ENCODE measurements around the gene TNS4. TPM values are rescaled to one million over a fixed set of nuclear protein-coding genes. Genes with fewer than 3 reads are reported as not detected.

TNS4 gene
- polyA plus RNA-seq, 2 of the 4 experiments (the other 2 are of a cell fraction): 24.2 to 73.5 TPM

GRCh38 chr17:40522250-40522960 is 21.0 kb upstream of the TNS4 start (continued):
- TF ChIP-seq RFX5 (IDR thresholded peaks at IDR 0.05): no peak
- peak; percentile 94 for TF ChIP-seq HOXA7 (CRISPR knock-in tag; IDR thresholded peaks at IDR 0.05)
- peak; percentile 65; the same call in 1 of the 2 replicates for TF ChIP-seq RARB (CRISPR knock-in tag; IDR thresholded peaks at IDR 0.05)
- no peak for TF ChIP-seq BCL3 (IDR thresholded peaks at IDR 0.05)
- TF ChIP-seq, protein P1, sequence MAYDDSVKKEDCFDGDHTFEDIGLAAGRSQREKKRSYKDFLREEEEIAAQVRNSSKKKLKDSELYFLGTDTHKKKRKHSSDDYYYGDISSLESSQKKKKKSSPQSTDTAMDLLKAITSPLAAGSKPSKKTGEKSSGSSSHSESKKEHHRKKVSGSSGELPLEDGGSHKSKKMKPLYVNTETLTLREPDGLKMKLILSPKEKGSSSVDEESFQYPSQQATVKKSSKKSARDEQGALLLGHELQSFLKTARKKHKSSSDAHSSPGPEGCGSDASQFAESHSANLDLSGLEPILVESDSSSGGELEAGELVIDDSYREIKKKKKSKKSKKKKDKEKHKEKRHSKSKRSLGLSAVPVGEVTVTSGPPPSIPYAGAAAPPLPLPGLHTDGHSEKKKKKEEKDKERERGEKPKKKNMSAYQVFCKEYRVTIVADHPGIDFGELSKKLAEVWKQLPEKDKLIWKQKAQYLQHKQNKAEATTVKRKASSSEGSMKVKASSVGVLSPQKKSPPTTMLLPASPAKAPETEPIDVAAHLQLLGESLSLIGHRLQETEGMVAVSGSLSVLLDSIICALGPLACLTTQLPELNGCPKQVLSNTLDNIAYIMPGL (CRISPR knock-in tag; IDR thresholded peaks at IDR 0.05; ENCODE audit: borderline replicate concordance): no peak
- TF ChIP-seq ZSCAN20 (CRISPR knock-in tag; IDR thresholded peaks at IDR 0.05): 0 out of 2 replicates have a peak, but pooled peaks have one; percentile 46
- TF ChIP-seq, protein P2, sequence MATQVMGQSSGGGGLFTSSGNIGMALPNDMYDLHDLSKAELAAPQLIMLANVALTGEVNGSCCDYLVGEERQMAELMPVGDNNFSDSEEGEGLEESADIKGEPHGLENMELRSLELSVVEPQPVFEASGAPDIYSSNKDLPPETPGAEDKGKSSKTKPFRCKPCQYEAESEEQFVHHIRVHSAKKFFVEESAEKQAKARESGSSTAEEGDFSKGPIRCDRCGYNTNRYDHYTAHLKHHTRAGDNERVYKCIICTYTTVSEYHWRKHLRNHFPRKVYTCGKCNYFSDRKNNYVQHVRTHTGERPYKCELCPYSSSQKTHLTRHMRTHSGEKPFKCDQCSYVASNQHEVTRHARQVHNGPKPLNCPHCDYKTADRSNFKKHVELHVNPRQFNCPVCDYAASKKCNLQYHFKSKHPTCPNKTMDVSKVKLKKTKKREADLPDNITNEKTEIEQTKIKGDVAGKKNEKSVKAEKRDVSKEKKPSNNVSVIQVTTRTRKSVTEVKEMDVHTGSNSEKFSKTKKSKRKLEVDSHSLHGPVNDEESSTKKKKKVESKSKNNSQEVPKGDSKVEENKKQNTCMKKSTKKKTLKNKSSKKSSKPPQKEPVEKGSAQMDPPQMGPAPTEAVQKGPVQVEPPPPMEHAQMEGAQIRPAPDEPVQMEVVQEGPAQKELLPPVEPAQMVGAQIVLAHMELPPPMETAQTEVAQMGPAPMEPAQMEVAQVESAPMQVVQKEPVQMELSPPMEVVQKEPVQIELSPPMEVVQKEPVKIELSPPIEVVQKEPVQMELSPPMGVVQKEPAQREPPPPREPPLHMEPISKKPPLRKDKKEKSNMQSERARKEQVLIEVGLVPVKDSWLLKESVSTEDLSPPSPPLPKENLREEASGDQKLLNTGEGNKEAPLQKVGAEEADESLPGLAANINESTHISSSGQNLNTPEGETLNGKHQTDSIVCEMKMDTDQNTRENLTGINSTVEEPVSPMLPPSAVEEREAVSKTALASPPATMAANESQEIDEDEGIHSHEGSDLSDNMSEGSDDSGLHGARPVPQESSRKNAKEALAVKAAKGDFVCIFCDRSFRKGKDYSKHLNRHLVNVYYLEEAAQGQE (IDR thresholded peaks at IDR 0.05): no peak
- TF ChIP-seq JUNB (IDR thresholded peaks at IDR 0.05): no peak
- no peak for TF ChIP-seq CHD4 (IDR thresholded peaks at IDR 0.05; ENCODE audit: borderline replicate concordance)
- TF ChIP-seq CBX8 (IDR thresholded peaks at IDR 0.05): no peak
- TF ChIP-seq NFE2L2 (conservative IDR thresholded peaks at IDR 0.05; ENCODE audit: low read length): no peak
- 0 out of 2 replicates have a peak, but pooled peaks have one; percentile 39 for TF ChIP-seq HEYL (CRISPR knock-in tag; IDR thresholded peaks at IDR 0.05)
- peak; percentile 85 for TF ChIP-seq FOSB (CRISPR knock-in tag; IDR thresholded peaks at IDR 0.05)
- no peak for TF ChIP-seq FOSL2 (IDR thresholded peaks at IDR 0.05)
- peak; percentile 10 for TF ChIP-seq FOSL2 (CRISPR knock-in tag; IDR thresholded peaks at IDR 0.05)
- TF ChIP-seq CHD2 (IDR thresholded peaks at IDR 0.05; ENCODE audit: low read length, partially characterized antibody): no peak
- TF ChIP-seq RNF2 (IDR thresholded peaks at IDR 0.05; ENCODE audit: borderline replicate concordance, low read depth): no peak
- no peak for TF ChIP-seq CBX2 (IDR thresholded peaks at IDR 0.05; ENCODE audit: borderline replicate concordance, low read depth)
- TF ChIP-seq, protein P3, sequence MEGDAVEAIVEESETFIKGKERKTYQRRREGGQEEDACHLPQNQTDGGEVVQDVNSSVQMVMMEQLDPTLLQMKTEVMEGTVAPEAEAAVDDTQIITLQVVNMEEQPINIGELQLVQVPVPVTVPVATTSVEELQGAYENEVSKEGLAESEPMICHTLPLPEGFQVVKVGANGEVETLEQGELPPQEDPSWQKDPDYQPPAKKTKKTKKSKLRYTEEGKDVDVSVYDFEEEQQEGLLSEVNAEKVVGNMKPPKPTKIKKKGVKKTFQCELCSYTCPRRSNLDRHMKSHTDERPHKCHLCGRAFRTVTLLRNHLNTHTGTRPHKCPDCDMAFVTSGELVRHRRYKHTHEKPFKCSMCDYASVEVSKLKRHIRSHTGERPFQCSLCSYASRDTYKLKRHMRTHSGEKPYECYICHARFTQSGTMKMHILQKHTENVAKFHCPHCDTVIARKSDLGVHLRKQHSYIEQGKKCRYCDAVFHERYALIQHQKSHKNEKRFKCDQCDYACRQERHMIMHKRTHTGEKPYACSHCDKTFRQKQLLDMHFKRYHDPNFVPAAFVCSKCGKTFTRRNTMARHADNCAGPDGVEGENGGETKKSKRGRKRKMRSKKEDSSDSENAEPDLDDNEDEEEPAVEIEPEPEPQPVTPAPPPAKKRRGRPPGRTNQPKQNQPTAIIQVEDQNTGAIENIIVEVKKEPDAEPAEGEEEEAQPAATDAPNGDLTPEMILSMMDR (IDR thresholded peaks at IDR 0.05): no peak
- no peak for TF ChIP-seq USF2 (IDR thresholded peaks at IDR 0.05)
- TF ChIP-seq NR3C1 (IDR thresholded peaks at IDR 0.05): no peak
- no peak for TF ChIP-seq HDAC2 (IDR thresholded peaks at IDR 0.05)
- TF ChIP-seq ESRRA (IDR thresholded peaks at IDR 0.05; ENCODE audit: borderline replicate concordance, low read length): no peak
